Measurements from ENCODE around the gene RSPH1.

- TF ChIP-seq POLR2A (IDR thresholded peaks at IDR 0.05; ENCODE audit: low read length) (no peak), GATA1 (IDR thresholded peaks at IDR 0.05; ENCODE audit: low read depth, low read length) (no peak)
Observed at GRCh38 chr21:42423685-42424084, 72.3 kb downstream of the RSPH1 start.

Measured in erythroblast (primary cell).